ENCODE measurements around the gene CDC26. TPM values are rescaled to one million over a fixed set of nuclear protein-coding genes. Genes with fewer than 3 reads are reported as not detected.
A peak's percentile ranks its signal among the peaks of the same experiment; 100 is the strongest.

The CDC26 gene
- total RNA-seq, 1 experiment from 2014 or later = 22.0 TPM

DNA sequence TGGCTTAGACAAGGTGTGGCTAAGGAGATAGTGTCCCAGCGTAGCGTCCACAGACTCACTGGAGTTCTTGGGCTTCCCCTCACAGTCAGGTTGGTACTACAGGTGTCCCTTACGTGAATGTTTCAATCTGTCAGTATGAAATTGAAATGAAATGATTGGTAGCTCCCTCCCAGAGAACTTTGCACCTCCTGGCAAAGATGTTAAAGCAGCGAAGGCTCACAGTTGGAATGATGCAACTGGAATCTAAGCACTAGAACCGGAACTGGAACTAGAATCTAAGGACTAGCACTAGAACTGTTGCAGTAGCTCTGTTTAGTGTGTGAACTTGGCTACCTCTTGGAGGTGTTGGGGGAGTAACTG is 52.9 kb downstream of the CDC26 start:
- peaks cover 2 to 21% of the 10 kb centered on the region in 2 experiments; a peak in 3 of 4 replicates for H3K4me1 ChIP-seq (ENCODE audit: control insufficient read depth in 1 of 2, insufficient read depth in 2 of 2, low read length in 2 of 2)
- H3K9ac ChIP-seq (ENCODE audit: low read length) = peak overlapping the region; percentile 91

DNA sequence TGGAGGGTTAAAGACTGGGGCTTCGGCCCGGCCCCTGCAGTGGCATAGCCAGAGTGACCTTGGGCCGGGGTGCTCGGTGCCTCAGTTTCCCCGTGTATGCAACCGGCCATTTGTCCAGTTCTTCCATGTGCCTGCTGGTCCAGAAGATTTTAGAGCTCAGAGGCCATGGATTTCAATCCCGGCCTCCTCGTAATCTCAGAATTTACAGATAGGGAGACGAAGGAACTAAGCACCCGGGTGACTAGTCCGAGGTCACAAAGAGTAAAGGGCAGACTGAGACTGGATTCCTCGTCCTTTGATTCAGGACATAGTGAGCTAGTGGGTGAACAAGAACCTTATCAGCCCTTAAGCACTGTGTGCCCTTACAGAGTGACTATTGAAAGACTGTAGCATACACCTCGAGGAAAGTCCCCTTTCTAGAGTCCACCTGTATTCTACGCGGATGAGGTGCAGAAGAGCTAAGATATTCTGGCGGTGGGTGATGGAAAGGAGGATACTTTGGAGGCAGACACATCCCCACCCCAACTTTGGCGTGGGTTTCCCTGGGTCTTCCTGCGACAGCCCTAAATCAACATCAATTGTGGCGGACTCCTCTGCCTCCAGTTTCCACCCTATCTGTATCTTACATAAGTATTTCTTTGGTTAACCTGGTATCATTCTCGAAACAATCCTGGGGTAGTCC is 53.4 kb downstream of the CDC26 start:
- H3K27ac ChIP-seq (ENCODE audit: low read depth, low read length) = peak overlapping the region; percentile 41; the same call in 1 of the 2 replicates
- ATAC-seq (no peak), DNase-seq (ENCODE audit: low read depth, low spot score) (no peak)
- H3K4me3 ChIP-seq (replicated peaks in 1 of 2; ENCODE audit: low read depth in 1 of 2, low read length in 2 of 2) = peak overlapping the region; percentile 73 to 81
- no peaks in the 10 kb centered on the region for H3K9me3 ChIP-seq (ENCODE audit: control insufficient read depth in 1 of 2, insufficient read depth in 1 of 2, low read depth in 1 of 2, low read length in 2 of 2)
- no peaks in the 10 kb centered on the region for H3K27me3 ChIP-seq (ENCODE audit: insufficient read depth, low read length)
- intact Hi-C loops (cut with micrococcal nuclease) = loop anchor here (5.0 kb wide), 1 partner anchor 70 kb away; the partner anchor contains the start of gene SLC31A2
- no peaks in the 10 kb centered on the region for H3K36me3 ChIP-seq (ENCODE audit: control insufficient read depth in 1 of 2, insufficient read depth in 2 of 2, low read length in 2 of 2)
- H3K4me1 ChIP-seq (ENCODE audit: control insufficient read depth in 1 of 2, insufficient read depth in 2 of 2, low read length in 2 of 2) = peaks cover 2 to 21% of the 10 kb centered on the region in 2 experiments; a peak in 3 of 4 replicates
- POLR2A ChIA-PET = interaction anchor here (1.4 to 2.5 kb wide), 3 partner anchors 10 to 189 kb away, joined by 6 to 11 read pairs (median 9); partner anchors contain the start of genes C9orf43, CDC26, POLE3 and PRPF4
- H3K9me2 ChIP-seq (ENCODE audit: insufficient read depth) = no peaks in the 10 kb centered on the region
- BruUV-seq (replicated peaks) = TSS peak; percentile 83
- peak overlapping the region; percentile 91 for H3K9ac ChIP-seq (ENCODE audit: low read length)
- peak overlapping the region; percentile 92 for H3K4me2 ChIP-seq (ENCODE audit: low read length)
- CTCF ChIA-PET = interaction anchor here (0.6 to 1.2 kb wide), 2 partner anchors 53 to 224 kb away, joined by 3 to 4 read pairs; partner anchors contain the start of gene CDC26
- H2AFZ ChIP-seq (ENCODE audit: low read depth, low read length, poor library complexity, severe bottlenecking) = no peak overlapping the region
- H4K20me1 ChIP-seq (ENCODE audit: insufficient read depth) = no peaks in the 10 kb centered on the region
- RAD21 ChIA-PET (ENCODE audit: low non-redundant PET in 1 of 2, low total read pairs in 2 of 2, uncharacterized antibody in 2 of 2, unreplicated experiment in 2 of 2) = no interaction called here
- peaks cover 70% of the 10 kb centered on the region for H3K79me2 ChIP-seq (ENCODE audit: insufficient read depth, low read length)
- TF ChIP-seq, protein P1, sequence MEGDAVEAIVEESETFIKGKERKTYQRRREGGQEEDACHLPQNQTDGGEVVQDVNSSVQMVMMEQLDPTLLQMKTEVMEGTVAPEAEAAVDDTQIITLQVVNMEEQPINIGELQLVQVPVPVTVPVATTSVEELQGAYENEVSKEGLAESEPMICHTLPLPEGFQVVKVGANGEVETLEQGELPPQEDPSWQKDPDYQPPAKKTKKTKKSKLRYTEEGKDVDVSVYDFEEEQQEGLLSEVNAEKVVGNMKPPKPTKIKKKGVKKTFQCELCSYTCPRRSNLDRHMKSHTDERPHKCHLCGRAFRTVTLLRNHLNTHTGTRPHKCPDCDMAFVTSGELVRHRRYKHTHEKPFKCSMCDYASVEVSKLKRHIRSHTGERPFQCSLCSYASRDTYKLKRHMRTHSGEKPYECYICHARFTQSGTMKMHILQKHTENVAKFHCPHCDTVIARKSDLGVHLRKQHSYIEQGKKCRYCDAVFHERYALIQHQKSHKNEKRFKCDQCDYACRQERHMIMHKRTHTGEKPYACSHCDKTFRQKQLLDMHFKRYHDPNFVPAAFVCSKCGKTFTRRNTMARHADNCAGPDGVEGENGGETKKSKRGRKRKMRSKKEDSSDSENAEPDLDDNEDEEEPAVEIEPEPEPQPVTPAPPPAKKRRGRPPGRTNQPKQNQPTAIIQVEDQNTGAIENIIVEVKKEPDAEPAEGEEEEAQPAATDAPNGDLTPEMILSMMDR (IDR thresholded peaks at IDR 0.05 in 2 of 3, conservative IDR thresholded peaks at IDR 0.05 in 1 of 3; ENCODE audit: borderline replicate concordance in 1 of 3, insufficient read depth in 1 of 3, low read depth in 2 of 3, low read length in 2 of 3) = no peak
- TF ChIP-seq, protein P2, sequence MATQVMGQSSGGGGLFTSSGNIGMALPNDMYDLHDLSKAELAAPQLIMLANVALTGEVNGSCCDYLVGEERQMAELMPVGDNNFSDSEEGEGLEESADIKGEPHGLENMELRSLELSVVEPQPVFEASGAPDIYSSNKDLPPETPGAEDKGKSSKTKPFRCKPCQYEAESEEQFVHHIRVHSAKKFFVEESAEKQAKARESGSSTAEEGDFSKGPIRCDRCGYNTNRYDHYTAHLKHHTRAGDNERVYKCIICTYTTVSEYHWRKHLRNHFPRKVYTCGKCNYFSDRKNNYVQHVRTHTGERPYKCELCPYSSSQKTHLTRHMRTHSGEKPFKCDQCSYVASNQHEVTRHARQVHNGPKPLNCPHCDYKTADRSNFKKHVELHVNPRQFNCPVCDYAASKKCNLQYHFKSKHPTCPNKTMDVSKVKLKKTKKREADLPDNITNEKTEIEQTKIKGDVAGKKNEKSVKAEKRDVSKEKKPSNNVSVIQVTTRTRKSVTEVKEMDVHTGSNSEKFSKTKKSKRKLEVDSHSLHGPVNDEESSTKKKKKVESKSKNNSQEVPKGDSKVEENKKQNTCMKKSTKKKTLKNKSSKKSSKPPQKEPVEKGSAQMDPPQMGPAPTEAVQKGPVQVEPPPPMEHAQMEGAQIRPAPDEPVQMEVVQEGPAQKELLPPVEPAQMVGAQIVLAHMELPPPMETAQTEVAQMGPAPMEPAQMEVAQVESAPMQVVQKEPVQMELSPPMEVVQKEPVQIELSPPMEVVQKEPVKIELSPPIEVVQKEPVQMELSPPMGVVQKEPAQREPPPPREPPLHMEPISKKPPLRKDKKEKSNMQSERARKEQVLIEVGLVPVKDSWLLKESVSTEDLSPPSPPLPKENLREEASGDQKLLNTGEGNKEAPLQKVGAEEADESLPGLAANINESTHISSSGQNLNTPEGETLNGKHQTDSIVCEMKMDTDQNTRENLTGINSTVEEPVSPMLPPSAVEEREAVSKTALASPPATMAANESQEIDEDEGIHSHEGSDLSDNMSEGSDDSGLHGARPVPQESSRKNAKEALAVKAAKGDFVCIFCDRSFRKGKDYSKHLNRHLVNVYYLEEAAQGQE (IDR thresholded peaks at IDR 0.05; ENCODE audit: low read depth) = no peak

More for the DNA sequence above, 52.9 kb downstream of the CDC26 start:
- Histone ChIP-seq H3K27ac (ENCODE audit: low read depth, low read length) (no peak overlapping the region), H3K79me2 (ENCODE audit: insufficient read depth, low read length) (peaks cover 69% of the 10 kb centered on the region), H3K9me2 (ENCODE audit: insufficient read depth) (no peaks in the 10 kb centered on the region), H2AFZ (ENCODE audit: low read depth, low read length, poor library complexity, severe bottlenecking) (no peak overlapping the region), H3K4me2 (ENCODE audit: low read length) (peak overlapping the region; percentile 92), H4K20me1 (ENCODE audit: insufficient read depth) (no peaks in the 10 kb centered on the region), H3K4me3 (replicated peaks in 1 of 2; ENCODE audit: low read depth in 1 of 2, low read length in 2 of 2) (peak overlapping the region; percentile 73 to 81), H3K9me3 (ENCODE audit: control insufficient read depth in 1 of 2, insufficient read depth in 1 of 2, low read depth in 1 of 2, low read length in 2 of 2) (no peaks in the 10 kb centered on the region), H3K36me3 (ENCODE audit: control insufficient read depth in 1 of 2, insufficient read depth in 2 of 2, low read length in 2 of 2) (no peaks in the 10 kb centered on the region), H3K27me3 (ENCODE audit: insufficient read depth, low read length) (no peaks in the 10 kb centered on the region)
- no peak for ATAC-seq
- ChIA-PET POLR2A (interaction anchor here (2.5 kb wide), 1 partner anchor 53 kb away, joined by 11 read pairs; the partner anchor contains the start of genes CDC26 and PRPF4), RAD21 (ENCODE audit: low non-redundant PET in 1 of 2, low total read pairs in 2 of 2, uncharacterized antibody in 2 of 2, unreplicated experiment in 2 of 2) (no interaction called here), CTCF (no interaction called here)
- BruUV-seq (replicated peaks) = no TSS peak
- intact Hi-C loops (cut with micrococcal nuclease) = loop anchor here (5.0 kb wide), 1 partner anchor 70 kb away; the partner anchor contains the start of gene SLC31A2
- TF ChIP-seq, protein P3, sequence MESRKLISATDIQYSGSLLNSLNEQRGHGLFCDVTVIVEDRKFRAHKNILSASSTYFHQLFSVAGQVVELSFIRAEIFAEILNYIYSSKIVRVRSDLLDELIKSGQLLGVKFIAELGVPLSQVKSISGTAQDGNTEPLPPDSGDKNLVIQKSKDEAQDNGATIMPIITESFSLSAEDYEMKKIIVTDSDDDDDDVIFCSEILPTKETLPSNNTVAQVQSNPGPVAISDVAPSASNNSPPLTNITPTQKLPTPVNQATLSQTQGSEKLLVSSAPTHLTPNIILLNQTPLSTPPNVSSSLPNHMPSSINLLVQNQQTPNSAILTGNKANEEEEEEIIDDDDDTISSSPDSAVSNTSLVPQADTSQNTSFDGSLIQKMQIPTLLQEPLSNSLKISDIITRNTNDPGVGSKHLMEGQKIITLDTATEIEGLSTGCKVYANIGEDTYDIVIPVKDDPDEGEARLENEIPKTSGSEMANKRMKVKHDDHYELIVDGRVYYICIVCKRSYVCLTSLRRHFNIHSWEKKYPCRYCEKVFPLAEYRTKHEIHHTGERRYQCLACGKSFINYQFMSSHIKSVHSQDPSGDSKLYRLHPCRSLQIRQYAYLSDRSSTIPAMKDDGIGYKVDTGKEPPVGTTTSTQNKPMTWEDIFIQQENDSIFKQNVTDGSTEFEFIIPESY (IDR thresholded peaks at IDR 0.05; ENCODE audit: extremely low read depth, insufficient replicate concordance, low read length) = no peak
- TF ChIP-seq SIN3A (IDR thresholded peaks at IDR 0.05; ENCODE audit: low read depth) (no peak), EZH2 (IDR thresholded peaks at IDR 0.05) (no peak), FOSL1 (IDR thresholded peaks at IDR 0.05; ENCODE audit: low read depth) (no peak)
- DNase-seq (ENCODE audit: low read depth, low spot score) = no peak
